Psoas muscle (tissue), 8 donors: ENCODE data around the gene C11orf98. TPM values are rescaled to one million over a fixed set of nuclear protein-coding genes. Genes with fewer than 3 reads are reported as not detected.
"Not testable (repeated sequence)": the region's sequence is repeated elsewhere in the genome, so short reads cannot be mapped to it uniquely, and the experiment has no call there.

Experiments used
- ATAC-seq, 4 donors: fragments of 200-7000 bp; cut with Tn5 transposase; one replicate each; pipeline ENCODE4 v1.9.1; 2020; ENCODE audit warnings: moderate library complexity in 3 of 4, mild to moderate bottlenecking in 2 of 4
- DNase-seq, 2 donors: peaks; one replicate each; pipeline ENCODE4 v3.0.0-alpha.2; 2020
- H3K27ac ChIP-seq: fragments of 200-600 bp; one replicate; pipeline ENCODE4 v1.8.0; 2022
- H3K27me3 ChIP-seq, 3 donors: fragments of 200-600 bp in 1 of 3; one replicate each; pipeline versions ENCODE4 v1.6.1 to v1.8.0; 2013 to 2022; ENCODE audit warnings: low read length in 2 of 3, mild to moderate bottlenecking in 2 of 3, moderate library complexity in 1 of 3; ENCODE audit not compliant: insufficient read depth in 3 of 3
- H3K36me3 ChIP-seq, 2 donors: fragments of 200-600 bp in 1 of 2; one replicate each; pipeline versions ENCODE4 v1.6.1 to v1.8.0; 2013 to 2022; ENCODE audit warnings: low read depth in 1 of 2, mild to moderate bottlenecking in 1 of 2, moderate library complexity in 1 of 2; ENCODE audit not compliant: insufficient read depth in 1 of 2
- H3K4me1 ChIP-seq: fragments of 200-600 bp; one replicate; pipeline ENCODE4 v1.8.0; 2022
- H3K4me3 ChIP-seq: fragments of 200-600 bp; one replicate; pipeline ENCODE4 v1.8.0; 2022; ENCODE audit warnings: mild to moderate bottlenecking
- H3K9me3 ChIP-seq: fragments of 200-600 bp; one replicate; pipeline ENCODE4 v1.8.0; 2022
- CTCF ChIP-seq: fragments of 200-600 bp; IDR thresholded peaks from one replicate; pipeline ENCODE4 v1.8.0; 2022; ENCODE audit warnings: antibody characterized with exemption
- WGBS, 3 donors: extraction: QIAGEN DNeasy Blood & Tissue Kit; methylation state at CpG; one replicate each; pipeline versions ENCODE4 v1.1.6 to v1.1.7; 2013; 5-methylcytosine and 5-hydroxymethylcytosine counted together
- intact Hi-C, 2 donors: fragments of 100-400 bp; cut with DNase I; formaldehyde crosslinking; loops; one replicate each; pipeline versions ENCODE4 v1.11.0 to v1.14.2; 2022
- polyA plus RNA-seq, 3 donors: library from polyadenylated mRNA; stranded (reverse); fragments of 200-250 nt; gene quantifications; one replicate each; pipeline ENCODE4 v1.2.3, GENCODE V29; 2013
- total RNA-seq, 4 donors: library from RNA; stranded (reverse); fragmentation: NEBNext Ultra II Directional in 2 of 4; extraction: Animal tissue kit (Norgen Biotek cat#: 25700) in 2 of 4; gene quantifications; one replicate each; pipeline versions ENCODE4 v1.2.1 to v1.2.4, GENCODE V29; 2021 to 2023
- donor health status: healthy with polysubstance abuse.
- donor health status: DM: no; HTN: no; CAD: no; lungs with moderate emphysema.
- donor health status: Bipolar disorder and iron deficiency.
- donor health status: healthy.
- donor health status: DM: yes; HTN: yes; CAD: no.
- donor health status: DM: no; HTN: no; CAD: no.
- donor health status: DM: no; HTN: no; CAD: no.
- donor health status: DM: yes; HTN: yes; CAD: no.

The C11orf98 gene
- total and polyA plus RNA-seq, 7 donors: 29.8 to 155 (median 50.9) TPM

GRCh38 chr11:62627713-62628112 is 37.3 kb downstream of the C11orf98 start:
- H3K9me3 ChIP-seq: no peaks in the 10 kb centered on the region
- intact Hi-C loops: no loop called here
- no peaks in the 10 kb centered on the region for H3K27me3 ChIP-seq
- ATAC-seq: no peak
- H3K36me3 ChIP-seq: peaks cover 14 to 78% of the 10 kb centered on the region in 2 donors
- no peak for TF ChIP-seq CTCF
- no peak for DNase-seq
- H3K27ac ChIP-seq: no peak overlapping the region
- 82 to 89% (median 88%) methylated on average over 3 of the region's 3 CpGs for WGBS, 3 donors
- no peak overlapping the region for H3K4me3 ChIP-seq
- H3K4me1 ChIP-seq: peaks cover under 1% of the 10 kb centered on the region

GRCh38 chr11:62622476-62623089 is 42.4 kb downstream of the C11orf98 start:
- Histone ChIP-seq H3K4me1 (peaks cover 21% of the 10 kb centered on the region), H3K9me3 (no peaks in the 10 kb centered on the region), H3K27ac (peak overlapping the region; percentile 93), H3K4me3 (peak overlapping the region; percentile 79), H3K27me3 (no peaks in the 10 kb centered on the region), H3K36me3 (peaks cover 2 to 39% of the 10 kb centered on the region in 2 donors)
- TF ChIP-seq CTCF: no peak
- WGBS, 3 donors: 56 to 71% (median 66%) methylated on average over 7 of the region's 7 CpGs
- intact Hi-C loops: no loop called here
- ATAC-seq: no peak
- no peak for DNase-seq

- Histone ChIP-seq H3K27me3 (no peaks in the 10 kb centered on the region), H3K36me3 (peaks cover 2 to 39% of the 10 kb centered on the region in 2 donors), H3K27ac (peak within 1 kb of the TSS; percentile 93), H3K9me3 (no peaks in the 10 kb centered on the region), H3K4me3 (peak within 1 kb of the TSS; percentile 79), H3K4me1 (peaks cover 21% of the 10 kb centered on the region)
- no peak for TF ChIP-seq CTCF
- intact Hi-C loops: no loop called here
- peak; percentile 99 for DNase-seq
- peak; percentile 97 to 99 (median 98) for ATAC-seq
- 0 to 1% (median 1%) methylated on average over 46 to 77 of the region's 77 CpGs for WGBS, 3 donors
Observed at GRCh38 chr11:62621567-62622470, 43.2 kb downstream of the C11orf98 start, which contains the start of gene B3GAT3. B3GAT3 (minus strand) TSS chr11:62621986; CDS start chr11:62621947, 39 bp downstream.

DNA sequence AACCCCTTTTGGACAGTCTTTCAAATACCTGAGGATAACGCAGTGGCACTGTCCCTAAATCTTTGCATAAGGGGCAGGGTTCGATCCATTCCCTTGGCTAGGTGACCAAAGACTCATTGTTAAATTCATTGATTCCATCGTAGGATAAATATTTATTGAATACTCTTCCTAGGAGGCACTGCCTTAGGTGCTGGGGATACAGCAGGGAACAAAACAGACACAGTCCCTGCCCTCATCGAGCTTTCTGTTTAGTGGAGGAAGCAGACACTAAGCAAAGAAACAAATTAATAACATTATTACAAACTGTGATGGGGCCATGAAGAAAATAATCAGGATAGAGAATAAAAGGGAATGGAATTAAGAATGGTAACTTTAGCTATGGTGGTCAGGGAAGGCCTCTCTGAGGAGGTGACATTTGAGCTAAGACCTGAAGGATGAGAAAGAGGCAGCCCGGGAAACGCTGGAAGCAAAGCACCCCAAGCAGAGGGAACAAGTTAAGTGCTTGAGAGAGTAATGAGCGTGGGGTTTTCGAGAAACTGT is 43.9 kb downstream of the C11orf98 start:
- Histone ChIP-seq H3K4me3 (peak overlapping the region; percentile 79), H3K4me1 (peaks cover 21% of the 10 kb centered on the region), H3K27ac (peak overlapping the region; percentile 93), H3K36me3 (peaks cover 2 to 39% of the 10 kb centered on the region in 2 donors), H3K9me3 (no peaks in the 10 kb centered on the region), H3K27me3 (no peaks in the 10 kb centered on the region)
- ATAC-seq: no peak
- intact Hi-C loops: no loop called here
- DNase-seq: no peak
- WGBS, 3 donors: 31 to 35% (median 34%) methylated on average over 8 of the region's 8 CpGs
- no peak for TF ChIP-seq CTCF

DNA sequence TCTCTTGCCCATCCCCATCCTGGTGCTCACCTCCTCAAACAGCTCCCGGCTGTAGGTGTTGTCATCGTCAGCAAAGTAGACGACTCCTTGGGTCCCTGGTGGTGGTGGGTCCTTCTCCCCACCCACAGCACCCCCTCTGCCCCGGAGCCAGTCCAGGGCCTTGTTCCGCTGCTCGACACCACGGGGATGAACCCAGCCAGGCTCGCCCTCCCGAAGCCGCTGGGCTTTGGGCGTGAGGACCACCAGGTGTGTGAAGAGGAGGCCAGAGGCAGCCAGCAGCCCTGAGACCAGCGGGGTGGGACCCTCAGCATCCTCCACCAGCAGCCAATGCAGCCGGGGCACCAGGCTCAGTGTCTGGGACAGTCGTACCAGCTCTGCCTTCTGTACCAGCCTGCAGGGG is 48.1 kb downstream of the C11orf98 start:
- Histone ChIP-seq H3K4me1 (peaks cover 20% of the 10 kb centered on the region), H3K36me3 (peaks cover 0 to 44% of the 10 kb centered on the region in 2 donors)
- H3K27me3 ChIP-seq, H3K27ac ChIP-seq, ATAC-seq, H3K4me3 ChIP-seq, H3K9me3 ChIP-seq, DNase-seq, intact Hi-C loops: not testable (repeated sequence)
- 92 to 95% (median 92%) methylated on average over 11 to 14 of the region's 14 CpGs for WGBS, 3 donors
